Measurements from ENCODE around the gene TMEM253.

The TMEM253 gene

GRCh38 chr14:21149641-21150367 is 48.9 kb downstream of the TMEM253 start:
- no peak for TF ChIP-seq CTCF (IDR thresholded peaks at IDR 0.05; ENCODE audit: borderline replicate concordance, control extremely low read depth, extremely low read depth, insufficient read depth, missing control alignments)
- DNase-seq (ENCODE audit: low spot score) = no peak
- in situ Hi-C loops (cut with MboI; ENCODE audit: low sequenced_read_pairs, unreplicated experiment) = no loop called here
